ENCODE data around the gene ITGB8. TPM values are rescaled to one million over a fixed set of nuclear protein-coding genes. Genes with fewer than 3 reads are reported as not detected.
"Not testable (repeated sequence)": the region's sequence is repeated elsewhere in the genome, so short reads cannot be mapped to it uniquely, and the experiment has no call there.

Gene ITGB8
- total RNA-seq, 2 experiments from 2014 or later, result not detected

DNA sequence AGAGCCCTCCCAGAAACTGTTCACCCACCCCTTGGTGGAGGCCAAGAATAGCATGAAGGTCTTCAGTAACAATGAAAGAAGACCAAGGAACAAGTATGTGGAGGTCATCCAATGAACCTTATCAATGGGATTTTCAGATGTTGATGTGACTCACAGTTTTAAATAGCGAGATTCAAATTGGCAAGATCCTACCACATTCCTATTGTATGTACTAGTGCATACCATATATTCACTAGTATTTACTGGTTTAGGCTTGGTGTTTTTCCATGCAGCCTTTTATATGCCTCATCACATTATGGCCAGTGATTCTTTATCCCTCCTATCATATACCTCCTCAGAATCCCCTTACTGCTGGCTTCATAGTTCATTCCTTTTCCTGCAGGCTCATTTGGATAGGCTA is 54.4 kb downstream of the ITGB8 start:
- ChIA-PET CTCF (no interaction called here), POLR2A (no interaction called here)
- Mint-ChIP-seq H3K9me3 (peaks cover 2% of the 10 kb centered on the region), H3K4me3 (no peak overlapping the region), H3K27me3 (no peaks in the 10 kb centered on the region), H3K27ac (no peak overlapping the region), H3K4me1 (no peaks in the 10 kb centered on the region), H3K36me3 (ENCODE audit: low read depth) (no peaks in the 10 kb centered on the region)
- DNase-seq, result no peak

DNA sequence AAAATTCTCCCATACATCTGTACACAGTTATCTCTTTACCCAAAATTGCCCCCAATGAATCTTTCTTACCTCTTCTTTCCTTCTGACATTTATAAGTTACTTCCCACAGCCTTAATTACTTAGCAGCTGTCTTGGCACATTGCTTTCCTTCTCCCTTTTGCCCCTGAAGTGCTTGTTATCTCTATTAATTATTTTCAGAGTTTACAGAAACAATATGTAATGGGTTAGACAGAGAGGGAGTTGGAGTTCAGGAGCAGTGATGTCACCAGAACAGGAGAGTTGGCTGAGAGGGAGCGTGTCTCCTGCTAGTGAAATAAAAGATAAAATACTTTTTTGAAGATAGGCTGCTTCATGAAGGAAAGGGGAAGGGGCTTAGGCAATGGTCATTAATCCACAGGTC is 57.4 kb downstream of the ITGB8 start:
- ChIA-PET CTCF (no interaction called here), POLR2A (no interaction called here)
- Mint-ChIP-seq H3K4me3 (no peak overlapping the region), H3K4me1 (no peaks in the 10 kb centered on the region), H3K9me3 (no peaks in the 10 kb centered on the region), H3K27me3 (no peaks in the 10 kb centered on the region), H3K27ac (no peak overlapping the region), H3K36me3 (ENCODE audit: low read depth) (no peaks in the 10 kb centered on the region)
- DNase-seq, result no peak

DNA sequence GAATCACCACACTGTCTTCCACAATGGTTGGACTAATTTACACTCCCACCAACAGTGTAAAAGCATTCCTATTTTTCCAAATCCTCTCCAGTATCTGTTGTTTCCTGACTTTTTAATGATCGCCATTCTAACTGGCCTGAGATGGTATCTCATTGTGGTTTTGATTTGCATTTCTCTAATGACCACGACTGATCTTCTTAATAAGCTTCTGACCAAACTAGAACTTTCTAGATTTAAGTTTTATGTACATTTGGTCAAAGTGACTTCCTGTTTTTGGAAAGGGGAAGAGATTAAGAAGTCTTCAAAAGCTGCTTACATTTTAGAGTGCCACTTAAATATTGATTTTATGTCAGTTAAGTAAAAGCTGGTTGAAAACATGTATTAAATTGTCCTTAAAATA is 58.5 kb downstream of the ITGB8 start:
- H3K27me3 Mint-ChIP-seq; POLR2A ChIA-PET; H3K4me1 Mint-ChIP-seq; H3K4me3 Mint-ChIP-seq; H3K27ac Mint-ChIP-seq; DNase-seq; CTCF ChIA-PET; H3K9me3 Mint-ChIP-seq; H3K36me3 Mint-ChIP-seq (ENCODE audit: low read depth): not testable (repeated sequence)

DNA sequence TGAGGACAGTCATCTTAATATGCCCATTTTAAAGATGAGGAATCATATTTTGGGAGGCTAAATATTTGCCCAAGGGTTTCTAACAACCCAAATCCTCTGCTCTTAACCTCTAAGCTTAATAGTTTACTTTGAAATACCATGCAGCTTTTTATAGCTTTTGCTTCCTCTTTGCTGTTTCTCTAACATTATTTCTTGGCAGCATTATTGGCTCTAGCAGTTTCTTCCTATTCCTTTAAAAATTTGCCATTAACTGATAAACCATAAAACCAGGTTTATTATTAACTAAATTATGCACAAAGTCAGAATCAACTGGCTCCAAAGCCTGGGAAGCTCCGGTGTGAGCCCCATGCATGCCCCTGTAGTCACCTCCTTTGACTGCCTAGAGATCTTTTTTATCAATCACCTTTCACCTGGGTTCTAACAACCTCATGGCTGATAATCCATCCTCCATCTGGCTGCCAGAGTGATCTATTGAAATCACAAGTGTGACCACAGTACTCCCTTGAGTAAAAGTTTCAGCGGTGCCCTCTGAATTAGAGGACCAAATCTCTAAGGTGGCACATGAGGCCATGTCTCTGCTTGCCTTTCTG is 62.4 kb downstream of the ITGB8 start:
- no peaks in the 10 kb centered on the region for H3K9me3 Mint-ChIP-seq
- H3K4me3 Mint-ChIP-seq, result no peak overlapping the region
- no peaks in the 10 kb centered on the region for H3K36me3 Mint-ChIP-seq (ENCODE audit: low read depth)
- CTCF ChIA-PET, result no interaction called here
- H3K4me1 Mint-ChIP-seq, result no peaks in the 10 kb centered on the region
- no peak for DNase-seq
- POLR2A ChIA-PET, result no interaction called here
- H3K27ac Mint-ChIP-seq, result no peak overlapping the region
- H3K27me3 Mint-ChIP-seq, result no peaks in the 10 kb centered on the region

DNA sequence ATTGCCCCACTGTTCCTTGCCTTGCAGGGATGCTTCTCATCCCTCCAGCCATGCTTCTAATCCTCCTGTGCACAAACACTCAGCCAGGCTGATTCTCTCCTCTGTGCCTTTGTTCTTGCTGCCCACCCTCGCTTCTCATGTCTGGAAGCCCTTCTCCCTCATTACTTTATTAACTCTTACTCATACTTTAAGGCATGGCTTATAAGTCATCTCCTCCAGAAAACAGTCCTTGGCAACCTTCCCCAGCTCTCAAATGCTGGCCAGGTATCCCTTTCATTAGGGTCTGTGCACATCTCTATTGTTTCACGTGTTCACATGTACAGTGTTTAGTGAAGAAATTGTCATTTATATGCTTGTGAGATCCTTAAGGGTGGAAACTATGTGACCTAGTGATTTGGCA is 62.9 kb downstream of the ITGB8 start:
- DNase-seq, result no peak
- no peak overlapping the region for H3K27ac Mint-ChIP-seq
- ChIA-PET POLR2A (no interaction called here), CTCF (no interaction called here)
- H3K27me3 Mint-ChIP-seq, result no peaks in the 10 kb centered on the region
- H3K4me3 Mint-ChIP-seq, result no peak overlapping the region
- no peaks in the 10 kb centered on the region for H3K36me3 Mint-ChIP-seq (ENCODE audit: low read depth)
- no peaks in the 10 kb centered on the region for H3K9me3 Mint-ChIP-seq
- no peaks in the 10 kb centered on the region for H3K4me1 Mint-ChIP-seq

DNA sequence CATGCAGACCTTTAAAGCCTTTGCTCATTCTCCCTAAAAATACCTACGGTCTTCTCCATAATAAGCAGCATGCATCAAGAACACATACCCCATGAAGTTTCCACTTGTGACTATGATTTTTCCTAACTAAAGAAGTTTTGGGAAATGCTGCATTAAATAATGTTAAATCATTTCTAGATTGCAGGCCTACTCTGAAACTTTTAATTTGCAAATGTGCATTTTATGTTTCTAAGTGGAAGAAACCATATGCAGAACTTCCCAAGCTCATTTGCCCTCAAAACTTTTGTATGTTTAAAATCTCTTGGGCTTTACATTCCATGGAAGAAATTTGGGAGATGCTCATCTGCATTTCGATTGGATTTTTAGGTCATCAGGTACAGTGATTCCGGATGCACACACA is 63.6 kb downstream of the ITGB8 start:
- no peaks in the 10 kb centered on the region for H3K36me3 Mint-ChIP-seq (ENCODE audit: low read depth)
- H3K9me3 Mint-ChIP-seq, result no peaks in the 10 kb centered on the region
- H3K4me1 Mint-ChIP-seq, result no peaks in the 10 kb centered on the region
- no peak overlapping the region for H3K4me3 Mint-ChIP-seq
- POLR2A ChIA-PET, result no interaction called here
- CTCF ChIA-PET, result no interaction called here
- H3K27ac Mint-ChIP-seq, result no peak overlapping the region
- no peaks in the 10 kb centered on the region for H3K27me3 Mint-ChIP-seq
- no peak for DNase-seq

DNA sequence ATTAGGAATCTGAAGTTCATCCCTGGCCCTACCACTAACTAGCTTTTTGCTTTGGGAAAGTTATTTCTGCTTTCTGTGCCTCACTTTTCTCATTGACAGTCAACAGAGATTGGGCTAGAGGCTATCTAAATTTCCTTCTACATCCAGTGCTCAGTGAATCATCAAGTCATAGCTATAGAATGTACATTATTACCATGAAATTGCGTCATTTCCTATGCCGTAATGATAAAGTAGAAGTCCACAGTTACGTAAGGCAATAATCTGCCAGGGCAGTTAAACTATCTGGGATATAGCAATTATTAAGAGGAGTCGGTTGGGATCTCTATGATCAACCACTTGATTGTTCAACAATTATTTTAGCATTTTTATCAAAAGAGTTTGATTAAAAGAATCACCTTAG is 64.4 kb downstream of the ITGB8 start:
- Mint-ChIP-seq H3K9me3 (no peaks in the 10 kb centered on the region), H3K27me3 (no peaks in the 10 kb centered on the region), H3K4me1 (no peaks in the 10 kb centered on the region), H3K27ac (no peak overlapping the region), H3K4me3 (no peak overlapping the region), H3K36me3 (ENCODE audit: low read depth) (no peaks in the 10 kb centered on the region)
- ChIA-PET CTCF (no interaction called here), POLR2A (no interaction called here)
- no peak for DNase-seq

DNA sequence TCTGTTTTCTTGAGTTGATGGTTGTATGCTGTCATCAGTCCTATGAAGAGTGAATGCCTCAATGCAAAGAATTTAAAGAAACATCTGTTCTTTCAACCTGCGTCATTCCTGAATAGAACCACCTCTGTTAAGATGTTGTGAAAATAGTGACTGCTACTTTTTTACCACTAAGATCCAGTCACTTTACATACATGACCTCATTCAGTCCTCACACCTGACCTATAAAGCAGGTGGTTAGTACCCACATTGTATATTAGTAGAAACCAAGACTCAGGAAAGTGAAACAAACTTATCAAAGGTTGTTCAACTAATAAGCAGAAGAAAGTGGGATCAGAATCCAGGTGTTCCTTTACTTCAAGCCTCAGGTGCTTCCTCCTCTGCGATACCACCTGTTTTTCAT is 64.8 kb downstream of the ITGB8 start:
- Mint-ChIP-seq H3K36me3 (ENCODE audit: low read depth) (no peaks in the 10 kb centered on the region), H3K27me3 (no peaks in the 10 kb centered on the region), H3K27ac (no peak overlapping the region), H3K4me3 (no peak overlapping the region), H3K4me1 (no peaks in the 10 kb centered on the region), H3K9me3 (no peaks in the 10 kb centered on the region)
- DNase-seq, result no peak
- ChIA-PET POLR2A (no interaction called here), CTCF (no interaction called here)

DNA sequence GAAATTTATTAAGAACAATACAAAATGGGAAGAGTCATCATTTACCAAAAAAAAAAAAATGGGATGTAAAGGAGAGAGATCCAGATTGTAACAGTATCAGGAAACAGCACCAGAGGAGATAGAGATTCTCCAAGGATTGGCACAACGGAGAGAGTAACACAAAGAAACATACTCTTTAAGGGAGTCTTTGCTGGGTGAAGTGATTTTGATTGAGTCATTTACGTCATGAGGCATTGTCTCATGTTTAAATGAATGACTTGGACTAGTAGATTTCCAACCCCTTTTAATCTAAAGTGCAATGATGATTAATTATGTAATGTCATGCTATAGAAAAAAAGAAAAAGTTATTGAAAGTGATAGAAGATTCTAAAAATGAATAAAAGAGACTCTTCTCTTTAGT is 68.8 kb downstream of the ITGB8 start:
- Mint-ChIP-seq H3K27ac (no peak overlapping the region), H3K9me3 (no peaks in the 10 kb centered on the region), H3K27me3 (no peaks in the 10 kb centered on the region), H3K4me1 (no peaks in the 10 kb centered on the region), H3K4me3 (no peak overlapping the region), H3K36me3 (ENCODE audit: low read depth) (no peaks in the 10 kb centered on the region)
- CTCF ChIA-PET, result no interaction called here
- no peak for DNase-seq
- POLR2A ChIA-PET, result no interaction called here

DNA sequence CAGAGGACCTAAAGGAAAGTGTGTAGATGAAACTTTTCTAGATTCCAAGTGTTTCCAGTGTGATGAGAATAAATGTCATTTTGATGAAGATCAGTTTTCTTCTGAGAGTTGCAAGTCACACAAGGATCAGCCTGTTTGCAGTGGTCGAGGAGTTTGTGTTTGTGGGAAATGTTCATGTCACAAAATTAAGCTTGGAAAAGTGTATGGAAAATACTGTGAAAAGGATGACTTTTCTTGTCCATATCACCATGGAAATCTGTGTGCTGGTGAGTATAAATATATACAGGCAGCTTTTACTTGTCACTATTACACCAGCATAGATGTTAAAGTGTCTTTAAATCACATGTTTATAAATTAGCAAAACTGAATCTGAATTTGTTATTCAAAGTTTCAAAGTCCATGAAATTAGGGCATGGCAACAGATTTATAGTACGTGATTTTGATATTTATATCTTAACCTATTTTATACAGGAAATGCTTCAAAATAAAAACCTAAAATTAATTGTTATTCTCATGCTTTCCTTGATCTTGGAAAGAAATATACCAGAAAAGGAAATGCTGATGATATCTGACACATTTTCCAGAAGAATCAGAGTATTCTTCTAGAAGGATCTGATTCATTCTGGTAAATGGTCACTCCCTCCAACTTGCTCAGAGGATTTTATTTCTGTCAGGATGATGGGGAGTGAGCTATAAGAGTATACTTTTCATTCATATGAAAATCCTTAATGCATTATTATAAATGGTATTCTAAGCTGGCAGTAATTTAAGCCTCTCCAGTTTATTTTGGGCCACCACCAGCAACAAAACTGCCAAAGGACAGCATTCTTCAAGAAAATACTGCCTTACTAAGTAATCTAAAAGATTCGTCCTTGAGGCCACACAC is 71.4 kb downstream of the ITGB8 start:
- Mint-ChIP-seq H3K9me3 (no peaks in the 10 kb centered on the region), H3K4me1 (no peaks in the 10 kb centered on the region), H3K36me3 (ENCODE audit: low read depth) (no peaks in the 10 kb centered on the region), H3K4me3 (no peak overlapping the region), H3K27me3 (no peaks in the 10 kb centered on the region), H3K27ac (no peak overlapping the region)
- DNase-seq, result no peak
- POLR2A ChIA-PET, result no interaction called here
- CTCF ChIA-PET, result no interaction called here

DNA sequence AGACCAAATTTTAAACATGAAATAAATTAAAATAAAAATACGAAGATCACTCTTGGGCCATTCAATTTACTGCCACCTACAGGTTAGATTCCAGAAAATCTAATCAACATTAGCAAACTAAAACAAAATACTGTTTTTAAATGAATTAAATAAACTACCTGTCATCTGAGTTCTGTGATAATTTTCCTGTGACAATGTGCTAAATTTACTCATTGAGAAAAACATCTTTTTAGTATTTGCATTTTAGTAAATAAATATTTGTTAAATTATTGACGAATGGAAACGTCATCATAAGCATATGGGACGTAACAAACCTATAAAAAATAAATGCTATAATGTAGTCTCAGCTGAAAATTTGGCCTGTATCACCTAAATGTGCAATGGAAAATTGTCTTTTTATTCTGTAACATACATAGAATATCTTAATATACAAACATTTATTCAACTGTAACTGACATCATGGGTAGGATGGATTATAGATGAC is 72.1 kb downstream of the ITGB8 start:
- DNase-seq, result no peak
- H3K4me1 Mint-ChIP-seq, result no peaks in the 10 kb centered on the region
- no peaks in the 10 kb centered on the region for H3K9me3 Mint-ChIP-seq
- CTCF ChIA-PET, result no interaction called here
- POLR2A ChIA-PET, result no interaction called here
- H3K27ac Mint-ChIP-seq, result no peak overlapping the region
- H3K36me3 Mint-ChIP-seq (ENCODE audit: low read depth), result no peaks in the 10 kb centered on the region
- H3K4me3 Mint-ChIP-seq, result no peak overlapping the region
- H3K27me3 Mint-ChIP-seq, result no peaks in the 10 kb centered on the region

DNA sequence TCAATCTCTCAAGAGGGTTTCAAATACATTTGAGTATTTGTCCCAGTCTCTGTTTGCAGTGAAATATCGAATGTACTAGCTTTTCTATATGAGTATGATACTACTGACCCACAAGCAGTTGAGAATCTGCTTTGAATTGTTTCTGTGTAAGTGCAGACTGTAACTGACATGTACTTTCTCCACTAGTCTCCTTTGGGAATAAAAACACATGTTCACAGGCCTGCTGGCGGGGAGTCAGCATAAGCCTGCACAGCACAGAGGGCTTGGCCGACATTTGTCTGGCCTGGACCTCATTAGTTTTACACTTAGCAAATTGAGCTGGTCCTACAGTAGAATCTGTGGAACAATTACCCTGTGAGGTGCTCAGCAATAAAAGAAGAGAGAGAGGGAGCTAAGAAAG is 72.6 kb downstream of the ITGB8 start:
- no peaks in the 10 kb centered on the region for H3K4me1 Mint-ChIP-seq
- no peak overlapping the region for H3K27ac Mint-ChIP-seq
- H3K4me3 Mint-ChIP-seq, result no peak overlapping the region
- no peaks in the 10 kb centered on the region for H3K9me3 Mint-ChIP-seq
- no peak for DNase-seq
- H3K27me3 Mint-ChIP-seq, result no peaks in the 10 kb centered on the region
- no peaks in the 10 kb centered on the region for H3K36me3 Mint-ChIP-seq (ENCODE audit: low read depth)
- ChIA-PET POLR2A (no interaction called here), CTCF (no interaction called here)

DNA sequence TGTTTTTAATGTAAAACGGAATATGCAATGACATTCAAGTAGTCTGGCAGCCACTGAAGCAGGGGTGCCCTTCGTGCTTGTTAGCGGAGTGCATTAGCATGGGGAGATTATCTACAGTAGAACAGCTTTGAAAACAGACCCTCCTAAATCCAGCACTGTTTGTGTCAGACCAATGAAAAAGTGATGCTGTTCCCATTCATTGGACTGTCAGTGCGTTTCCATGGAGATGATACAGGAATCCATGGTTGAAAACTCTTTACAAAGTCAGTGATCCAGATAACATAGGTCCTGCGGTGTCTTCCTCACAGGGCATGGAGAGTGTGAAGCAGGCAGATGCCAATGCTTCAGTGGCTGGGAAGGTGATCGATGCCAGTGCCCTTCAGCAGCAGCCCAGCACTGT is 73.6 kb downstream of the ITGB8 start:
- no peak for DNase-seq
- Mint-ChIP-seq H3K4me3 (no peak overlapping the region), H3K4me1 (no peaks in the 10 kb centered on the region), H3K36me3 (ENCODE audit: low read depth) (no peaks in the 10 kb centered on the region), H3K27me3 (no peaks in the 10 kb centered on the region), H3K9me3 (no peaks in the 10 kb centered on the region), H3K27ac (no peak overlapping the region)
- ChIA-PET POLR2A (no interaction called here), CTCF (no interaction called here)

Measured in activated CD4-positive, alpha-beta memory T cell treated with anti-CD3 and anti-CD28 coated beads, Interleukin-2, amount 10 ng/mL, durations not matched to agents 7 days and 5 days (primary cell).